HL-60 (cell line): ENCODE measurements around the gene KDM4C.

Source experiments
- POLR2AphosphoS5 ChIP-seq: IDR thresholded peaks from 2 replicates; pipeline ENCODE4 v1.6.1; 2012; ENCODE audit warnings: low read depth
- TF ChIP-seq, protein P1 (sequence below): IDR thresholded peaks from one replicate; pipeline ENCODE4 v1.5.1; 2011; ENCODE audit warnings: low read length, control low read depth, inconsistent platforms; ENCODE audit not compliant: insufficient read depth
- TF ChIP-seq, protein P2 (sequence below): IDR thresholded peaks from 2 replicates; pipeline ENCODE4 v1.6.1; 2012; ENCODE audit warnings: low read depth; ENCODE audit not compliant: insufficient replicate concordance

DNA sequence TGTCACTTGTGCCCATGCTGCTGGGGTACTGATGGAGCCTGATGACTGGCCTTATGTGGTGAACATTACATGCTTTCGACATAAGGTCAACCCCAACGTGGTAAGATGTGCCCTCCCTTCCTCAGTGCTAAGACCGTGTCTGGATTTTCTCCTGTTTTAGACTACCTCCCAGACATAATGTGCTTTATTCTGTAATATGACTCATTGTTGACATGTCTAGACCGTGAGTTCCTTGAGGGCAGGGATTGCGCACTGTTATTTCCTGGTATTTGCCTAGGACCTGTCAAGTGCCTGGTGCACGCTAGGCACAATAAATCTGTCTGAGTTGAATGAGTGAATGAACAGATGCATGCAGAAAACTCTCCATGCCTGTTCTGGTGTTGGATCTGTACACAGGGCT lies 346.0 kb downstream of the KDM4C start:
- TF ChIP-seq, protein P1, sequence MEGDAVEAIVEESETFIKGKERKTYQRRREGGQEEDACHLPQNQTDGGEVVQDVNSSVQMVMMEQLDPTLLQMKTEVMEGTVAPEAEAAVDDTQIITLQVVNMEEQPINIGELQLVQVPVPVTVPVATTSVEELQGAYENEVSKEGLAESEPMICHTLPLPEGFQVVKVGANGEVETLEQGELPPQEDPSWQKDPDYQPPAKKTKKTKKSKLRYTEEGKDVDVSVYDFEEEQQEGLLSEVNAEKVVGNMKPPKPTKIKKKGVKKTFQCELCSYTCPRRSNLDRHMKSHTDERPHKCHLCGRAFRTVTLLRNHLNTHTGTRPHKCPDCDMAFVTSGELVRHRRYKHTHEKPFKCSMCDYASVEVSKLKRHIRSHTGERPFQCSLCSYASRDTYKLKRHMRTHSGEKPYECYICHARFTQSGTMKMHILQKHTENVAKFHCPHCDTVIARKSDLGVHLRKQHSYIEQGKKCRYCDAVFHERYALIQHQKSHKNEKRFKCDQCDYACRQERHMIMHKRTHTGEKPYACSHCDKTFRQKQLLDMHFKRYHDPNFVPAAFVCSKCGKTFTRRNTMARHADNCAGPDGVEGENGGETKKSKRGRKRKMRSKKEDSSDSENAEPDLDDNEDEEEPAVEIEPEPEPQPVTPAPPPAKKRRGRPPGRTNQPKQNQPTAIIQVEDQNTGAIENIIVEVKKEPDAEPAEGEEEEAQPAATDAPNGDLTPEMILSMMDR: no peak
- TF ChIP-seq POLR2AphosphoS5: no peak
- TF ChIP-seq, protein P2, sequence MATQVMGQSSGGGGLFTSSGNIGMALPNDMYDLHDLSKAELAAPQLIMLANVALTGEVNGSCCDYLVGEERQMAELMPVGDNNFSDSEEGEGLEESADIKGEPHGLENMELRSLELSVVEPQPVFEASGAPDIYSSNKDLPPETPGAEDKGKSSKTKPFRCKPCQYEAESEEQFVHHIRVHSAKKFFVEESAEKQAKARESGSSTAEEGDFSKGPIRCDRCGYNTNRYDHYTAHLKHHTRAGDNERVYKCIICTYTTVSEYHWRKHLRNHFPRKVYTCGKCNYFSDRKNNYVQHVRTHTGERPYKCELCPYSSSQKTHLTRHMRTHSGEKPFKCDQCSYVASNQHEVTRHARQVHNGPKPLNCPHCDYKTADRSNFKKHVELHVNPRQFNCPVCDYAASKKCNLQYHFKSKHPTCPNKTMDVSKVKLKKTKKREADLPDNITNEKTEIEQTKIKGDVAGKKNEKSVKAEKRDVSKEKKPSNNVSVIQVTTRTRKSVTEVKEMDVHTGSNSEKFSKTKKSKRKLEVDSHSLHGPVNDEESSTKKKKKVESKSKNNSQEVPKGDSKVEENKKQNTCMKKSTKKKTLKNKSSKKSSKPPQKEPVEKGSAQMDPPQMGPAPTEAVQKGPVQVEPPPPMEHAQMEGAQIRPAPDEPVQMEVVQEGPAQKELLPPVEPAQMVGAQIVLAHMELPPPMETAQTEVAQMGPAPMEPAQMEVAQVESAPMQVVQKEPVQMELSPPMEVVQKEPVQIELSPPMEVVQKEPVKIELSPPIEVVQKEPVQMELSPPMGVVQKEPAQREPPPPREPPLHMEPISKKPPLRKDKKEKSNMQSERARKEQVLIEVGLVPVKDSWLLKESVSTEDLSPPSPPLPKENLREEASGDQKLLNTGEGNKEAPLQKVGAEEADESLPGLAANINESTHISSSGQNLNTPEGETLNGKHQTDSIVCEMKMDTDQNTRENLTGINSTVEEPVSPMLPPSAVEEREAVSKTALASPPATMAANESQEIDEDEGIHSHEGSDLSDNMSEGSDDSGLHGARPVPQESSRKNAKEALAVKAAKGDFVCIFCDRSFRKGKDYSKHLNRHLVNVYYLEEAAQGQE: no peak
